ENCODE data around the gene ADAMTS6.

DNA sequence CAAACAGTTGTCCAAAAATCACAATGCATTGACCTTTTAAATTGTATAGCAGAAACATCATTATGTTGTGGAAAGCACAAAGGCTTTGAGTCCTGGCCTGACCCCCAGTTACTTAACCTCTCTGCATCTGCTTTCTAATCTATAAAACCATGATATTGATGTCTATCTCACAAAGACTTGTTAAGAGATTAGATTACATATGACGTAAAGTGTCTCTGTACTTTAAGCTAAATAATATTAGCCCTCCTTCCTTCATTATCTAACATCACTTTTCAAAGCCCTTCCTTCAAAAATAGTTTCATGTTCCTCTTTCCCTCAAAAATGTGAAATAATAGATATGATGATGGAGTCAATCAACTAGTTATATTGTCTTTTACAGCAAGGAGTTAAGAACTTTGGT, 3.4 kb downstream of the ADAMTS6 start:
- TF ChIP-seq FOXM1 (IDR thresholded peaks at IDR 0.05; ENCODE audit: borderline replicate concordance) (no peak), ELF4 (IDR thresholded peaks at IDR 0.05) (no peak), FOXK2 (IDR thresholded peaks at IDR 0.05) (no peak), TARDBP (IDR thresholded peaks at IDR 0.05) (no peak), SP1 (IDR thresholded peaks at IDR 0.05) (no peak), SUZ12 (IDR thresholded peaks at IDR 0.05) (no peak), BHLHE40 (IDR thresholded peaks at IDR 0.05; ENCODE audit: borderline replicate concordance) (no peak)
